Cardiac ventricle fibroblast (primary cell): Measurements from ENCODE around the gene SIRT1. TPM values are rescaled to one million over a fixed set of nuclear protein-coding genes. Genes with fewer than 3 reads are reported as not detected.

Experiments used
- total RNA-seq: library from RNA; depleted of rRNA; stranded (reverse); fragments of >200 nt; gene quantifications from 2 replicates; pipeline ENCODE4 v1.2.3, GENCODE V29; 2015

SIRT1 gene
- total RNA-seq = 8.5 and 13.3 TPM in 2 replicates

DNA sequence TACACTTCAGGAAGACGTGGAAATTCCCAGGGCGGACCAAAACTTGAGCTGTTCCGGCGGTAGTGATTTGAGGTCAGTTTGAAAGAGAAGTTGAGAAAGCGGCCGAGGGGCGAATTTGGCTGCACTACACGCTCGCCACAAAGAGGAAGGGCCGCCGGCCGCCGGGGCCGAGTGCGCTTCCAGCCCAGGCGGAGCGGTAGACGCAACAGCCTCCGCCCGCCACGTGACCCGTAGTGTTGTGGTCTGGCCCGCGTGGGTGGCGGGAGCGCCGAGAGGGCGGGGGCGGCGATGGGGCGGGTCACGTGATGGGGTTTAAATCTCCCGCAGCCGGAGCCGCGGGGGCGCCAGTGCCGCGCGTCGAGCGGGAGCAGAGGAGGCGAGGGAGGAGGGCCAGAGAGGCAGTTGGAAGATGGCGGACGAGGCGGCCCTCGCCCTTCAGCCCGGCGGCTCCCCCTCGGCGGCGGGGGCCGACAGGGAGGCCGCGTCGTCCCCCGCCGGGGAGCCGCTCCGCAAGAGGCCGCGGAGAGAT is at the start of gene SIRT1:
TSS of gene SIRT1 (plus strand) at position 344 of the 529 bp plus-strand sequence. CDS start at position 410, 66 bp downstream.

DNA sequence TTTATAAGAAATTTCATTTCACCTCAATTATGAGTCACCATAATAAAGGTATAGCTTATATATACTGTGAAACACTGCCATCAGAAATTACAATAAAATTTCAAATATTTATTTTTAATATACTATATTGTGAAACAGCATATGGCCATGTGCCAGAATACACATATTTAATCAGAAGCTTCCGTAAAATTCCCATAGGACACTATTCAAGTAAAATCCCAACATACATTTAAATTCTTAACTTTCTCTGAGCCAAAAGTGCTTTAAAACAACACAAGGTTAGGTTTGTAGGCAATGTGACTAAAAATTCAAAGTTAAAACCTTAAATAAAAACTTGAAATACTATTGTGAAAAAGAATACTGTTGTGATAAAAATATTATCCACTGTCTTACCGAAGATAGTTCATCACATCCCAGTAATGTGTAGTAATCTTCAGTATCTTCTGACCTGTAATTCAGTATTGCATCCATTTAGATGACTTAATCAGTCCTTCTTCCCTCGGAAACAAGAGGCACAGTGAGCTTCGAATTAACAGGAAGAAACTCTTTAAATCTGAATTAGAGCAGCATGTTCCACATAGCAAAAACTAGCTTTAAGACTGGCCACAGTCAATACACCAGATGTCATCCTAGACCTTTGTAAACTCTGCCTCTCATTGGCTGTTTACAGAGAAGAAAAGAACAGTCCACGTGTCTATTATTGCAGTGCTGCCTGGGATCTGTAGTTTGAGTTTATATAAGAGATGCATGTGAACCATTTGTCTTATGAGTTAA is 46.7 kb upstream of the SIRT1 start, which contains the start of gene DNAJC12:
TSS of gene DNAJC12 (minus strand) at position 648 of the 774 bp plus-strand sequence. CDS start at position 471, 177 bp downstream.

Other genes starting within 250 kb of the SIRT1 start
- gene CTNNA3, start 188.5 kb upstream of the SIRT1 start, total RNA-seq = not detected in 2 replicates
- gene DNAJC12, start 46.5 kb upstream of the SIRT1 start, total RNA-seq = 6.7 and 8.3 TPM in 2 replicates
- gene HERC4, start 190.6 kb downstream of the SIRT1 start, total RNA-seq = 24.7 and 28.0 TPM in 2 replicates
- gene MYPN, start 224.8 kb downstream of the SIRT1 start, total RNA-seq = 0.05 and 0.12 TPM in 2 replicates